ENCODE measurements around the gene TFF3.

Gene TFF3

DNA sequence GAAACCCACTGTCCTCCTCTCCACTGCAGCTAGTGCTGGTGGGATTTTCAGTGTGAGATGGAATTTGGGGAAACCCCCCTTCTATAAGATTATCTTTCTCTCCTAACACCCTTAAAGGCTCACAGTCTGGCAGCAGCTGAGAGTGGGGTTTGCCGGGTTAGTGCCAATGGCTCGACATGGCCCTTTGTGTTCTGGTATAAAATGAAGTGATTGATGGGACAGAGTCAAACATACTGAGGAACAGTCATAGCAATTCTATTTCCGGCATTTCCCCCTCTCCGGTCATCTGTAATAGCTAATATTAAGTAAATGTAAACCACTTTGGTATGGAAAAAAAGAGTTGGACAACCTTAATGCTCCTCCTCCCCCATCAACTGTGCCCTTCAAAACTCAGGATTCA lies 37.6 kb downstream of the TFF3 start:
- TF ChIP-seq CTCF (IDR thresholded peaks at IDR 0.05; ENCODE audit: low read depth, low read length) = no peak
- H3K4me3 ChIP-seq (ENCODE audit: low read depth, low read length) = no peak overlapping the region

DNA sequence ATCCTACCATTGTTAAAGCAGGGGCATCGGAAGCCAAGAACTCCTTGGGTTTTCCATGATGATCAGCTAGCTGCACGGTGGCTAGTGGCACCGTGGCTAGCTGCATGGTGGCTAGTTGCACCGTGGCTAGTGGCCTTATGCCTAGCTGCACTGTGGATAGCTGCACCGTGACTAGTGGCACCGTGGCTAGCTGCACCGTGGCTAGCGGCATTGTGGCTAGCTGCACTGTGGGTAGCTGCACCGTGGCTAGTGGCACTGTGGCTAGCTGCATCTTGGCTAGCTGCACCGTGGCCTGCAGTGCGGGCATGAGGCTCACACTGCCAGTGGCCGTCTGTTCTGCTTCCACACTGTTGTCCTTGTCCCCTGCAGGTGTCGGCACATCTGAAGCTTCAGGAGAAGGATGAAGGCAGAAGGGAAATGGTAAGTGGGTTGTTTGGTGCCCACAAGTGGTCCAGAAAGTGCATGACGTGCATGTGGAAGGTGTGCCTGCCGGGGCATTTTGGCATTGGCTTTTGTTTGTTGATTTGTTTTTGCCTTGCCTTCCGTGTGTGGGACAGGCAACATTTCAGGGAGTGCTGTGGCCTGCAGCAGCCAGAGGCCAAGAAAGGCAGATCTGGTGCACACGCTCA lies 38.6 kb downstream of the TFF3 start:
- H3K4me3 ChIP-seq (ENCODE audit: low read depth, low read length) = no peak overlapping the region
- TF ChIP-seq CTCF (IDR thresholded peaks at IDR 0.05; ENCODE audit: low read depth, low read length) = no peak

DNA sequence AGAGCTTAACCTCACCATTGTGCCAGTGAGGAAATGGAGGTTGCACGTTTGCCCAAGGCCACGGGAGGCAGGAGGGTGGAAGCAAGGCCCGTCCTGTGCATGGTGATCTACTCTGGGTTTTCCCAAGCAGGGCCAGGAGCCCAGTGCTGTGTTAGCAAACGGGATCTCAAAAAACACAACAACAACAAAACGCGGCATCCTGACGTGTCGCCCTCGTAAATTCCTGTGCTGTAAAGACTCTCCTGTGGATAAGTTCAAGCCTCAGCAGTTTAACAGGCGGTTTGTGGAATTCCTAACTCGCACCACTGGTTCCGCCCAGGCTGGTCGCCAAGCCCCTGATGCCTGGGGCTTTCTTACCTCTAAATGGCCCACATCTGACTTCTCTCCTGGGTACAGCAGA lies 39.1 kb downstream of the TFF3 start:
- TF ChIP-seq CTCF (IDR thresholded peaks at IDR 0.05; ENCODE audit: low read depth, low read length) = no peak
- H3K4me3 ChIP-seq (ENCODE audit: low read depth, low read length) = no peak overlapping the region

DNA sequence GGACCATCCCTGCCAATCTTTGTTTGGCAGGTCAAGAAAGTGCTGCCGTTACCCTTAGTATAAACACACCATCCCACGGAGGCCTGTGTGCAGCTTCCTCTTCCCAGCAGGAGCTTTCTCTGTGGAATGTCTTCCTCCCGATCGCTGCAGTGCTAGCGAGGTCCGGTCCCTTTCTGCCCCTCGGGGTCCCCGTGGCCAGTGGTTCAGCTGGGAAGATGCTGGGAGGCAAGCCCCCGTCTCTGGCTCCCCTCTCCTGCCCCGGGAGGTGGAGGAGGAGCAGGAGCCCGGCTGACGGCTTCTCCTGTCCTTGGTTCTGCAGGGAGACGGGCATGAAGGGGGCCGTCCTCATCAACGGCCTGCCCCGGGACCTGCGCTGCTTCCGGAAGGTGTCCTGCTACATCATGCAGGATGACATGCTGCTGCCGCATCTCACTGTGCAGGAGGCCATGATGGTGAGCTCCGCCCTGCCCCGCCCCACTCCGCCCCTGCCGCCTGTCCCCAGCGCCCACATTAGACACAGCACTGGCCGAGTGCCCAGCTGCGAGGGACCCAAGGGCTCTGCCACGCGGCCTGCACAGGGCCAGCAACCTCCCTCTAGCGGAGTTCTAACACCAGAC lies 42.1 kb downstream of the TFF3 start:
- no peak overlapping the region for H3K4me3 ChIP-seq (ENCODE audit: low read depth, low read length)
- TF ChIP-seq CTCF (IDR thresholded peaks at IDR 0.05; ENCODE audit: low read depth, low read length) = no peak

- H3K4me3 ChIP-seq (ENCODE audit: low read depth, low read length) = no peak overlapping the region
- TF ChIP-seq CTCF (IDR thresholded peaks at IDR 0.05; ENCODE audit: low read depth, low read length) = no peak
Measured at GRCh38 chr21:42272109-42272962, 42.9 kb downstream of the TFF3 start.

GRCh38 chr21:42271065-42271464 lies 44.1 kb downstream of the TFF3 start:
- TF ChIP-seq CTCF (IDR thresholded peaks at IDR 0.05; ENCODE audit: low read depth, low read length) = no peak
- H3K4me3 ChIP-seq (ENCODE audit: low read depth, low read length) = no peak overlapping the region

- TF ChIP-seq CTCF (IDR thresholded peaks at IDR 0.05; ENCODE audit: low read depth, low read length) = no peak
- no peak overlapping the region for H3K4me3 ChIP-seq (ENCODE audit: low read depth, low read length)
Measured at GRCh38 chr21:42269386-42269785, 45.8 kb downstream of the TFF3 start.
